GM21447 (cell line): ENCODE results near the gene USP40.
"Not testable (repeated sequence)": the region's sequence is repeated elsewhere in the genome, so short reads cannot be mapped to it uniquely, and the experiment has no call there.

ENCODE experiments used
- ATAC-seq: cut with Tn5 transposase; IDR thresholded peaks from one replicate; pipeline ENCODE4 v1.9.1; 2021; ENCODE audit not compliant: unreplicated experiment

The USP40 gene, protein sequence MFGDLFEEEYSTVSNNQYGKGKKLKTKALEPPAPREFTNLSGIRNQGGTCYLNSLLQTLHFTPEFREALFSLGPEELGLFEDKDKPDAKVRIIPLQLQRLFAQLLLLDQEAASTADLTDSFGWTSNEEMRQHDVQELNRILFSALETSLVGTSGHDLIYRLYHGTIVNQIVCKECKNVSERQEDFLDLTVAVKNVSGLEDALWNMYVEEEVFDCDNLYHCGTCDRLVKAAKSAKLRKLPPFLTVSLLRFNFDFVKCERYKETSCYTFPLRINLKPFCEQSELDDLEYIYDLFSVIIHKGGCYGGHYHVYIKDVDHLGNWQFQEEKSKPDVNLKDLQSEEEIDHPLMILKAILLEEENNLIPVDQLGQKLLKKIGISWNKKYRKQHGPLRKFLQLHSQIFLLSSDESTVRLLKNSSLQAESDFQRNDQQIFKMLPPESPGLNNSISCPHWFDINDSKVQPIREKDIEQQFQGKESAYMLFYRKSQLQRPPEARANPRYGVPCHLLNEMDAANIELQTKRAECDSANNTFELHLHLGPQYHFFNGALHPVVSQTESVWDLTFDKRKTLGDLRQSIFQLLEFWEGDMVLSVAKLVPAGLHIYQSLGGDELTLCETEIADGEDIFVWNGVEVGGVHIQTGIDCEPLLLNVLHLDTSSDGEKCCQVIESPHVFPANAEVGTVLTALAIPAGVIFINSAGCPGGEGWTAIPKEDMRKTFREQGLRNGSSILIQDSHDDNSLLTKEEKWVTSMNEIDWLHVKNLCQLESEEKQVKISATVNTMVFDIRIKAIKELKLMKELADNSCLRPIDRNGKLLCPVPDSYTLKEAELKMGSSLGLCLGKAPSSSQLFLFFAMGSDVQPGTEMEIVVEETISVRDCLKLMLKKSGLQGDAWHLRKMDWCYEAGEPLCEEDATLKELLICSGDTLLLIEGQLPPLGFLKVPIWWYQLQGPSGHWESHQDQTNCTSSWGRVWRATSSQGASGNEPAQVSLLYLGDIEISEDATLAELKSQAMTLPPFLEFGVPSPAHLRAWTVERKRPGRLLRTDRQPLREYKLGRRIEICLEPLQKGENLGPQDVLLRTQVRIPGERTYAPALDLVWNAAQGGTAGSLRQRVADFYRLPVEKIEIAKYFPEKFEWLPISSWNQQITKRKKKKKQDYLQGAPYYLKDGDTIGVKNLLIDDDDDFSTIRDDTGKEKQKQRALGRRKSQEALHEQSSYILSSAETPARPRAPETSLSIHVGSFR

DNA sequence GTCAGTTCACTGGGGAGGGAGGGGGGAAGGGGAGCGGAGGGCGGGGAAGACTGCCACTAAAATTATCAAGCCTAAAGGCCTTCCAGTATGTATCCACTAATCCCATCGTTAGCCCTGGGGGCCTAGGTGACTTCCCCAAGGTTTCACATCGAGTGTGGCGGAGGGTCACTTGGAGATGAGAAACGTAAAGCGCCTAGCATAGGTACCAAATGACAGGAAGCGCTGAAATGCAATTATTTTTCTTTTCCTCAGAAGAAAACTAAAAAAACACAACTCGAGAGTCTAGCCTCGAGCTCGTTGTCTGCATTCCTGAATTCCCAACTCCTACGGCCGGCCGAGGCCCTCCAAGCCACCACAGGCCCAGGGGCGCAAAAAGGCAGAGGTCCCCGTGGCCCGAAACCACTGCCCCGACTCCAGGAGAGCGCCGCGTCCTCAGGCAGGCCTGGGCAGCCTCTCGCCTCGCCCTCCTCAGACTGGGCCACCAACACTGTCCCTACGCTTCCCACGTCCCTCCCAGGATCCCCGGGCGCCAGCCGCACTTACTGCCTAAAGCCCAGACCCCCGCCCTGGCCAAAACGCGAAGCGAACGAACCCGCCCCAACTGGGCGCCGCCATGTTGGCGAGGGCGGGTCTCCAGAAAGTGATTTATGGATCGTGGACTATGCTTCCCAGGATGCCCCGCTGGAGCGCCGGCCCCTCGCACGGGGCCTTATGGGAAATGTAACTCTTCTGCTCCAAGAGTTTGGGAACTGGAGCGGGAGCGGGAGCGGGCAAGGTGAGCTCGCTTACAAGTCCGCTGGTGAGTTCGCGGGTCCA is at the start of gene USP40:
Gene USP40, minus strand, starts transcription at position 642 of the 816 bp plus-strand sequence. CDS start 1,228 bp downstream, outside the sequence.
- ATAC-seq, result peak; percentile 80

DNA sequence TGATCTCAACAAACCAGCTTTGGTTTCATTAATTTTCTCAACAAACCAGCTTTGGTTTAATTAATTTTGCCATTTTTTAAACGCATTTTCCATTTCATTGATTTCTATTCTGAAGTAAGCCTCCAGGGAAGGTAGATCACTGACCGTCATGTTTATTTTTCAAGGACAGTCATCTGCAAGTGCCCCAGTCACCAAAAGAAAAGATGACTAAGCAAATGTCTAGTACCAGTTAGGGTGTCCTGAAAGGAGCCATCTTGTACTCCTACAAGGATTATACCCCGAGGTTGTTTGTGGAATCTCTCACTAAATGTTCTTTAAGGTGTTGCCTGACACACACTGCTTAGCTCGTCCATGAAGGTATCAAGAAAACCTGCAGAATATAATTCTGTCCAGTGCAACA is 44.7 kb upstream of the USP40 start:
- ATAC-seq, result no peak

GRCh38 chr2:233605680-233606079 is 39.1 kb upstream of the USP40 start:
- no peak for ATAC-seq

DNA sequence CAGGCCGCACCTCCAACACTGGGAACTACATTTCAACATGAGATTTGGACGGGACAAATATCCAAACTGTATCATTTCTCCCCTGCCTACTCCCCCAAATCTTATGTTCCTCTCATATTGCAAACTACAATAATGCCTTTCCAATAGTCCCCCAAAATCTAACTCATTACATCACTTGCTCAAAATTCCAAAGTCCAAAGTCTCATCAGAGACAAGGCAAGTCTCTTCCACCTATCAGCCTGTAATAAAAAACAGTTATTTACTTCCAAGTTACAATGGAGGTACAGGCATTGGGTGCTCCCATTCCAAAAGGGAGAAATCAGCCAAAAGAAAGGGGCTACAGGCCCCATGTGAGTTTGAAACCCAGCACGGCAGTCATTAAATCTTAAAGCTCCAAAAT is 38.2 kb upstream of the USP40 start:
- no peak for ATAC-seq

DNA sequence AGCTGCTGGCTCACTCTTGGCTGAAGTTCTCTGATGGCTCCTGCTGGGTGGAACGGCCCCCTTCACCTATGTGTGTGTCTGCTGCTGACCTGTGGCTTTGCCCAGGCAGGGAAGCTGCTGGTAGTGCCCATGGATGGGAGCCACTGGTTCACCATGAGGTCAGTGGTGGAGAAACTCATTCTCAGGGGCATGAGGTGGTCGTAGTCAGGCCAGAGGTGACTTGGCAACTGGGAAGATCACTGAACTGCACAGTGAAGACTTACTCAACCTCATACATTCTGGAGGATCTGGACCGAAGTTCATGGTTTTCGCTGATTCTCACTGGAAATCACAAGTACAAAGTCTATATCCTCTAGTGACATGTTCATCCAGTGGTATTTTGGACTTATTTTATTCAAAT is 36.9 kb upstream of the USP40 start:
- no peak for ATAC-seq

DNA sequence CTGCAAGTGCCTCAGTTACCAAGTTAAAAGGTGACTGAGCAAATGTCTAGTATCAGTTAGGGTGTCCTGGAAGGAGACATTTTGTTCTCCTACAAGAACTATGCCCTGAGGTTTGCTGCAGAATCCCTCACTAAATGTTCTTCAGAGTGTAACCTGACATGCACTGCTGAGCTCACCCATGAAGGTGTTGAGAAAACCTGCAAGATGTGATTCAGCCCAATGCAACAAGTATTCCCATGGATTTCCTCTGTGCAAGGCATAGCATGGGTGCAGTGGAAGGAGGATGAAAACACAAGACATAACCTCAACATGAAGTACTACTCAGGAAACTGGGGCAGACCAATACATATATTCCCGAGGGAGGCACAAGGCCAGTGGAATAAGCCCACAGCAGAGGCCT is 35.5 kb upstream of the USP40 start:
- no peak for ATAC-seq

DNA sequence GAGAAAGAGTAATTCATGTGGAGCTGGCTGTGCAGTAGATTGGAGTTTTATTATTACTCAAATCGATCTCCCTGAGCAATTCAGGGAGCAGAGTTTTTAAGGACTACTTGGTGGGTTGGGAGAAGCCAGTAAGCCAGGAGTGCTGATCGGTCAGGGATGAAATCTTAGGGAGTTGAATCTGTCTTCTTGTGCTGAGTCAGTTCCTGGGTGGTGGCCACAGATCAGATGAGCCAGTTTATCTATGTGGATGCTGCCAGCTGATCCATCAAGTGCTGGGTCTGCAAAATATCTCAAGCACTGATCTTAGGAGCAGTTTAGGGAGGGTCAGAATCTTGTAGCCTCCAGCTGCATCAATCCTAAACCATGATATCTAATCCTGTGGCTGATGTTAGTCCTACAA is 33.8 kb upstream of the USP40 start:
- no peak for ATAC-seq

GRCh38 chr2:233598952-233599351 is 32.4 kb upstream of the USP40 start:
- no peak for ATAC-seq

DNA sequence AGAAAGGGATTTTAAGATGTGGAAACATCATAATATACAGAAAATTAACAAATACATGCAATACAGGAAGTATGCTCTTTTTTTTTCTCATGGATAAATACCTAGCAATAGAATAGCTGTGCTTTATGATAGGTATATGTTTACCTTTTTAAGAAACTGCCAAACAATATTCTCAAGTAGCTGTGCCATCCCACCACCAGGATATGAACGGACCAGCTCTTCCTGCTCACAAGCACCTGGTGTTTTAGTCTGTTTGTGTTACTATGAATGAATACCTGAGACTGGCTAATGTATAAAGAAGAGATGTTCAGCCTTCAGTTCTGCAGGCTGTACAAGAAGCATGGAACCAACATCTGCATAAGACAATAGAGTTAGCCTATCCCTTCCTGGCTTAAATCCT is 30.9 kb upstream of the USP40 start:
- no peak for ATAC-seq

- no peak for ATAC-seq
Measured at GRCh38 chr2:233593201-233593600, 26.6 kb upstream of the USP40 start.

DNA sequence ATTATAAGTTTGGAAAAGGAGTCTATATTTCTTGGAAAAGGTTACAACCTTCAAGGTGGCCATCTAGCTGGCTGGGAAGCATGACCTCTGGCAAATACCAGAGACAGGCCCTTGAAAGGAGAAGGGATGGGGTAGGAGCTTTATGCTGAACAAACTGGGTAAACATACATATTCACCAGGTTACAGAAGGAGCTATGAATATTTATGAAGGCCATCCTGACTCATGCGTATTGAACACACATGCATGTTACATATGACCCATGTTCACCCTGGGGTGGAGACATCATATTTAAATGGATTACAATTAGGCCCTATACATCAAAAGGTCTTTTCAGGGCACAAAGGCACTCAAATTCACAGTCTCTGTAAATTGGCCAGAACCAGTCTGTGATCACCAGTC is 26.1 kb upstream of the USP40 start:
- ATAC-seq, result not testable (repeated sequence)

DNA sequence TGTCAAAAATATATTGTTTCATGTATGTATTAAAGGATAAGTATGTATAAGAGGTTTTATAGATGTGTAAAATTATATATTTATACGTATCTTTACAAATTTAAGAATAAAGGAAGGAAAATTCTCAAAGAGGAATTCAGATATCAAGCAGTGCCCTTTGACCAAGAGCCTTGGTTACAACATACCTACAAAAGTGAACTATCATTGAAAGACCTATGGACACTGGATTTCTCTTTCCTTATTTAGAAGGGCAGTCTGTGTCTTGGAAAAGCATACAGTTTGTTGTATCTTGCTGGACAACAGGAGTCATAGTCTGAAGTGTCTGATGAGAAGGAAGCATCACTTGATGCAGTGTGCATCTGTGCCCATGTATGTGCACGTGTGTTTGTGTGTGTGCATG is 21.8 kb upstream of the USP40 start:
- no peak for ATAC-seq

GRCh38 chr2:233584210-233584609 is 17.6 kb upstream of the USP40 start:
- ATAC-seq, result no peak

GRCh38 chr2:233583217-233583965 is 16.8 kb upstream of the USP40 start:
- not testable (repeated sequence) for ATAC-seq

- not testable (repeated sequence) for ATAC-seq
Measured at GRCh38 chr2:233577341-233577740, 10.8 kb upstream of the USP40 start.

DNA sequence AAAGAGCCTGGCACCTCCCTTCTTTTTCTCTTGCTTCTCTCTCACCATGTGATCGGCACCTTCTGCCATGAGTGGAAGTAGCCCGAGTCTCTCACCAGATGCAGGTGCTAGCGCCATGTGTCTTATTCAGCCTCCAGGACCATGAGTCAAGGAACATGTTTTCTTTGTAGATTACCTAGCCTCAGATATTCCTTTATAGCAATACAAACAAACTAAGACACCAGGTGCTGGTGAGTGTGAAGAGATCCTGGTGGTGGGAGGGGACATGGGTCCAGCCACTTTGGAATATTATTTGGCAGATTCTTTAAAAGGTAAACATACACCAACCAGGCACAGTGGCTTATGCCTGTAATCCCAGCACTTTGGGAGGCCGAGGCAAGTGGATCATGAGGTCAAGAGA is 5.9 kb upstream of the USP40 start:
- no peak for ATAC-seq

DNA sequence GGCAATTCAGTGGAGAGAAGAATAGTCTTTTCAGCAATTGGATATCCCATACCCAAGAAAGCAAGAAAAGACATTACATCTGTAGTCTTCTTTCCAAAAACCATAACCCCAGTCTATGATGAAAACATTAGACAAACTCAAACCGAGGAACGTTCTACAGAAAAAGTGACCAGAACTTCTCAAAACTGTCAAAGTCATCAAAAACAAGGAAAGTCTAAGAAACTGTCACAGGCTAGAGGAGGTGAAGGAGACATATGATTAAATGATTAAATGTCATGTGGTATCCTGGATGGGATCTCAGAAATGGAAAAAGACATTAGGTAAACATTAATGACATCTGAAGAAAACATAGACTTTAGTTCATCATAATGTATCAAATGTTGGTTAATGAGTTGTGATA is 4.9 kb upstream of the USP40 start:
- no peak for ATAC-seq

DNA sequence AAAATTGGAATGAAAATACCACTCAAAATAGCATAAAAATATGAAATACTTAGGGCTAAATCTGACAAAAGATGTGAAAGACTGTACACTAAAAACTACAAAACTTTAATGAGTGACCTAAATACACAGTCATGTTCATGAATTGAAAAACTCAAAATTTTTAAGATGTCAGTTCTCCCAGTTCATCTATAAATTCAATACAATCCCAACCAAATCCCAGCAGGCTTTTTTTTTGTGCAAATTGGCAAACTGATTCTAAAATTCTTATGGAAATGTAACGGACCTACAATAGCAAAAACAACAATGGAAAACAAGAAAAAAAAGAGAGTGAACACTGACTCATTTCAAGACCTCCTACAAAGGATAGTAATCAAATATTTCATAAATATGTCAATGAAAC is 4.4 kb upstream of the USP40 start:
- no peak for ATAC-seq

- ATAC-seq, result peak; percentile 26
Measured at GRCh38 chr2:233565685-233566140, 869 bp downstream of the USP40 start.
